Measurements from ENCODE around the gene STXBP5.

STXBP5 gene

DNA sequence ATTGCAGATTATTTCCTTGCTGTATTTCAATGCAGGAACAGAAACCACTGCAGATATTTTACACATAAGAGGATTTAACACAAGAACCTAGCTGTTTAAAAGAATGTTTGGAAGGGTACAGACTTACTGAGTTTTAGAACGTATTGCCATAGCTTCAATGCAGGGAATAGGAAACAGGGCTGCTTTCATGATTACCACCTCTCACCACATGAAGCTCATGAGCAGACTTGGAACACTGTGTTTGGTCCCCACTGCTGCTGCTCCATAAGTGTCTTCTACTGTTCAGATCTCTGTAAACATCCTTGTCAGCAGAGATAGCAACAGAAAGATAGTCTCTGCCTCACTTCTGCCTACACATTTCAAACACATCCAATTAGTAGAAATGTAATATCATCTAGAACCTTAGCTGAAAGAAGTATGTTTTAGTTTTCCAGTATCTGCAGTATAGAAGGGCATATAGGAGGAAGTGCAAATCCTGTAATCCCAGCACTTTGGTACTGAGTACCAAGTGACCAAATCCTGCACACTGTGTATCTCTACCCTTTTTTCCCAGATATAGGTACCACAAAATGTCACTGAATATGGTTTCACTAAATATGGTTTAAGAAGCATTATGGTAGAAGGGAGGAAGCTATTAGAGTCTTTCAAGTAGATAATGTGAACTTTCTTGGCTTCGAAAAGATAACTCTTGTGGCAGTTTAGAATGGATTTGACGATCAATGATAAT lies 51.9 kb downstream of the STXBP5 start:
- H3K4me3 ChIP-seq (ENCODE audit: low read depth, low read length) = no peak overlapping the region
- TF ChIP-seq, protein P1, sequence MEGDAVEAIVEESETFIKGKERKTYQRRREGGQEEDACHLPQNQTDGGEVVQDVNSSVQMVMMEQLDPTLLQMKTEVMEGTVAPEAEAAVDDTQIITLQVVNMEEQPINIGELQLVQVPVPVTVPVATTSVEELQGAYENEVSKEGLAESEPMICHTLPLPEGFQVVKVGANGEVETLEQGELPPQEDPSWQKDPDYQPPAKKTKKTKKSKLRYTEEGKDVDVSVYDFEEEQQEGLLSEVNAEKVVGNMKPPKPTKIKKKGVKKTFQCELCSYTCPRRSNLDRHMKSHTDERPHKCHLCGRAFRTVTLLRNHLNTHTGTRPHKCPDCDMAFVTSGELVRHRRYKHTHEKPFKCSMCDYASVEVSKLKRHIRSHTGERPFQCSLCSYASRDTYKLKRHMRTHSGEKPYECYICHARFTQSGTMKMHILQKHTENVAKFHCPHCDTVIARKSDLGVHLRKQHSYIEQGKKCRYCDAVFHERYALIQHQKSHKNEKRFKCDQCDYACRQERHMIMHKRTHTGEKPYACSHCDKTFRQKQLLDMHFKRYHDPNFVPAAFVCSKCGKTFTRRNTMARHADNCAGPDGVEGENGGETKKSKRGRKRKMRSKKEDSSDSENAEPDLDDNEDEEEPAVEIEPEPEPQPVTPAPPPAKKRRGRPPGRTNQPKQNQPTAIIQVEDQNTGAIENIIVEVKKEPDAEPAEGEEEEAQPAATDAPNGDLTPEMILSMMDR (IDR thresholded peaks at IDR 0.05; ENCODE audit: borderline replicate concordance, insufficient read depth, low read depth, low read length) = no peak

DNA sequence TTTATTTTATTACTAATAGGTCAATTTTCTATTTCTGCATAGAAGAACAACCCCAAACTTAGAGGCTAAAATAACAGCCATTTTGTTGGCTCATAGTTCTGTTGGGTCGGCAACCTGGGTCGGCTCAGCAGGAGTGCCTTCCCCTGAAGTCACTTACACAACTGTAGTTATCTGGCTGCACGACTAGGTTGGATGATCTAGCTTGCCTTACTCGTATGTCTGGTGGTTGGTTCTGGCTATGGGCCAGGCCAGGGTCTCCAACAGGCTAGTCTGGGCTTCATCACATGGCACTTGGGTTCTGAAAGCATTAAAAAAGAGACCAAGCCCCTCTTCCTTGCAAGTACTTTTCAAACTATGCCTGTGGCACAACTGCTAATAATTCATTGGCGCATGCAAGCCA lies 53.5 kb downstream of the STXBP5 start:
- TF ChIP-seq, protein P1 (IDR thresholded peaks at IDR 0.05; ENCODE audit: borderline replicate concordance, insufficient read depth, low read depth, low read length) = no peak
- no peak overlapping the region for H3K4me3 ChIP-seq (ENCODE audit: low read depth, low read length)

DNA sequence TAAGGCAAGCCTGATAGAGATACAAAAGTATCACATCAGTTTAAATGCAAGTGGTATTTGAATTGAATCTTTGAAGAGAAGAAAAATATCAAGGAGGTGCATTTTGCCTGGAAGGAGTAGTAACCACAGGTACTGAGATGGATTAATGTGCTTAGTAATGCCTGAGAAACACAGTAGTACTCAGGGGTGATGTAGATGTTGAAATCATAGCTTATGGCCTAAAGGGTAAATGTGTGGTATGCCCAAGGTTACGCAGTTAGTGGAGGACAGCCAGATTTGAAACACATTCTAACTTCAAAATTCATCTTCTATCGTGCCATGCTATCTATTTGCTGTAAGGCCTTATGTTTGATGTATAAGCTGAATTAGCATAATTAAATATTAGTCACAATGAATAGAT lies 55.9 kb downstream of the STXBP5 start:
- no peak overlapping the region for H3K4me3 ChIP-seq (ENCODE audit: low read depth, low read length)
- TF ChIP-seq, protein P1 (IDR thresholded peaks at IDR 0.05; ENCODE audit: borderline replicate concordance, insufficient read depth, low read depth, low read length) = no peak

DNA sequence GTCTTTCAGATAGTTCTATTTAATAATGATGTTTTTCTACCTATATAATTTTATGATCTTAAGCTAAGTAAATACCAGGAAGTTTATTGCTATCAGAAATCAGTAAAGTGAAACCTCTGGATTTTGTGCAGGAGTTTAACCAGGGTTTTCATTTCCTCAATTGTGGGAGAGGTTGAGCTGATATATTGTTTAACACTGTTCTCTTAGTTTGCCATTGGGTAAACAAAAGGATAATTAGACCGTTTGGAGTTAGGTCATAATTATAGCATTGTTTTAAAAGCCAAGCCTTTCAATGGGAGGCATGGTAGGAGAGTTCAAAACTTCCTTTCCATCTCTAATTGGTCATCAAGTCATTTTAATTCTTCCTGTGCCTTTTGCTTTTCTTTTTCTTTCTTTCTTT lies 58.7 kb downstream of the STXBP5 start:
- no peak overlapping the region for H3K4me3 ChIP-seq (ENCODE audit: low read depth, low read length)
- TF ChIP-seq, protein P1 (IDR thresholded peaks at IDR 0.05; ENCODE audit: borderline replicate concordance, insufficient read depth, low read depth, low read length) = no peak

DNA sequence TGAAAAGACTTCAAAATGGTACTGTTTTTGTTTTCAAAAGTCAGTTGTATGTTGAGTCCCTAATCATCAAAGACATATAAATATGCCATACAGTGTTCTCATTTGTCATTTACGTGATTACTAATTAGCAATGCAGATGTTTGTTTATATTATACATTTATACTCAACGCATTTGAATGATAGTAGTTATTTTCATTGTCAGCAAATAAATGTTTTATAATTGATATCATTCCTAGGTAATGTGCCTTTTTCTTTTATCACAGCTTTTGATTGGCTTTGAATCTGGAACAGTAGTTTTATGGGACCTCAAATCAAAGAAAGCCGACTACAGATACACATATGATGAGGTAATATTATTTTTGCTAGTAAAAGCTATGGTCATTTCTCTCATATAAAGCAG lies 62.6 kb downstream of the STXBP5 start:
- H3K4me3 ChIP-seq (ENCODE audit: low read depth, low read length) = no peak overlapping the region
- TF ChIP-seq, protein P1 (IDR thresholded peaks at IDR 0.05; ENCODE audit: borderline replicate concordance, insufficient read depth, low read depth, low read length) = no peak

DNA sequence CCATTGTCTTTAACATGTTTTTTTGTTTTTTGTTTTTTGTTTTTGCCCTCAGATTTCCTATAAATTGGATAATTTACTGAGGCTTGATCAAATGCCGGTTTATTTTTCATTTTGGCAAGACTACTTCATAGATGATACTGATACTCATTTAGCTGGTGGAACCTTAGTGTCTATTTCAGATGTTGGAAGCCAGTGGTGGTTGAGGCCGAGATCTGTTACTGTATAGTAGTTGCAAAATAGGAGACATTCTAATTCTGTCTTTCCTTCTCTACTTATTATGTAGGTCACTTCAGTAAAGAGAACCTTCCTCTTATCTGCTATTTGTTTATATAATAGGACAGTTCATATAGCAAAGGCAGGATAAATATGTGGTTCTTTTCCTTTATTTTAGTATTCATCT lies 63.4 kb downstream of the STXBP5 start:
- TF ChIP-seq, protein P1 (IDR thresholded peaks at IDR 0.05; ENCODE audit: borderline replicate concordance, insufficient read depth, low read depth, low read length) = no peak

DNA sequence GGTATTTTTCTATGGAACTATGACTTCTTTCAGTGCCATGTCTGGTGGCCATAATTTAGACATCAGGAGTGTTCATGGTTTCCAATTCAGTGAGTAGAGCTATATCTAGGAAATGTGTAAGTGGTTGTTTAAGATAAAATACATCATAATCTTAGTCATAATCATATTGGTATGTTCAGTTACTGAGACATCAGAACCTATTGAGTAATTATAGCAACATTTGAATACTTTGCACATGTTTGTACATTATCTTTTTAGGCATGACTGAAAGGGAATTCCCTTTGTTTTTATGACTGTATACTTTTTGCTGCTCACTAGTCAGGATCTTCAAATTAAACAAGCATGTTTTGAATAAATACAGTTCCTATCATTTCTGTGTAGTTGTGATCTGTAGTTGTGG lies 64.0 kb downstream of the STXBP5 start:
- TF ChIP-seq, protein P1 (IDR thresholded peaks at IDR 0.05; ENCODE audit: borderline replicate concordance, insufficient read depth, low read depth, low read length) = no peak
- H3K4me3 ChIP-seq (ENCODE audit: low read depth, low read length) = no peak overlapping the region

More for the DNA sequence above, 63.4 kb downstream of the STXBP5 start:
- no peak overlapping the region for H3K4me3 ChIP-seq (ENCODE audit: low read depth, low read length)

Measured in GM12875 (cell line).